Measurements from ENCODE around the gene CBLC.

- TF ChIP-seq CTCF (IDR thresholded peaks at IDR 0.05) (no peak), POLR2A (IDR thresholded peaks at IDR 0.05) (no peak)
These were observed 45.3 kb upstream of the CBLC start for GRCh38 chr19:44732235-44733014.
